Measurements from ENCODE around the gene PPP5C.

Gene PPP5C

DNA sequence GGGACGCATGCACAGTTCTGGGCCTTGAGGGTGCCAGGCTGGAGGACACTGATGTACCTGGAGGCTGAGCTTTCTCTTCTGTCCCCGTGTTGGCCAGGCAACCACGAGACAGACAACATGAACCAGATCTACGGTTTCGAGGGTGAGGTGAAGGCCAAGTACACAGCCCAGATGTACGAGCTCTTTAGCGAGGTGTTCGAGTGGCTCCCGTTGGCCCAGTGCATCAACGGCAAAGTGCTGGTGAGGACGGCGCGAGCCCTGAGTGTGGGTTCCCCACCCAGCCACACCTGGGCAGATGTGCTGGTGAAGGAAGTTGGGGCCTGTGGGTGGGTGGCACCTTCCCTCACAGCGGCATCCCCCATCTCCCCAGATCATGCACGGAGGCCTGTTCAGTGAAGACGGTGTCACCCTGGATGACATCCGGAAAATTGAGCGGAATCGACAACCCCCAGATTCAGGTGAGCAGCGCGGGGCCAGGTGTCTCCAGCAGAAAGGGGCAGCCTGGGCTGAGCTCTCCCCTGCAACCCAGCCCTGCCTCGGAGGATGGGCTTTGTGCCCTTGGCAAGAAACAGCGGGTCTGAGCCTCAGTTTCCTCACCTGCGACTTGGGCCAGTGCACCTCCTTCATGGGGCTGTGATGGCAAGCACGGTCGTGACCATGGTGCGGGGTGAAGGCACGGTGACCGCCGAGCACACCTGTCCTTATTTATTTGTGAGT is 40.3 kb downstream of the PPP5C start:
- Histone ChIP-seq H3K27me3 (replicated peaks; ENCODE audit: control insufficient read depth, insufficient read depth, low read length) (no peaks in the 10 kb centered on the region), H3K36me3 (ENCODE audit: control insufficient read depth, insufficient read depth, low read length) (peaks cover 40% of the 10 kb centered on the region), H3K4me3 (replicated peaks; ENCODE audit: low read depth, low read length) (no peak overlapping the region)
- DNase-seq (ENCODE audit: extremely low read depth, insufficient read length): no peak
- TF ChIP-seq, protein P1, sequence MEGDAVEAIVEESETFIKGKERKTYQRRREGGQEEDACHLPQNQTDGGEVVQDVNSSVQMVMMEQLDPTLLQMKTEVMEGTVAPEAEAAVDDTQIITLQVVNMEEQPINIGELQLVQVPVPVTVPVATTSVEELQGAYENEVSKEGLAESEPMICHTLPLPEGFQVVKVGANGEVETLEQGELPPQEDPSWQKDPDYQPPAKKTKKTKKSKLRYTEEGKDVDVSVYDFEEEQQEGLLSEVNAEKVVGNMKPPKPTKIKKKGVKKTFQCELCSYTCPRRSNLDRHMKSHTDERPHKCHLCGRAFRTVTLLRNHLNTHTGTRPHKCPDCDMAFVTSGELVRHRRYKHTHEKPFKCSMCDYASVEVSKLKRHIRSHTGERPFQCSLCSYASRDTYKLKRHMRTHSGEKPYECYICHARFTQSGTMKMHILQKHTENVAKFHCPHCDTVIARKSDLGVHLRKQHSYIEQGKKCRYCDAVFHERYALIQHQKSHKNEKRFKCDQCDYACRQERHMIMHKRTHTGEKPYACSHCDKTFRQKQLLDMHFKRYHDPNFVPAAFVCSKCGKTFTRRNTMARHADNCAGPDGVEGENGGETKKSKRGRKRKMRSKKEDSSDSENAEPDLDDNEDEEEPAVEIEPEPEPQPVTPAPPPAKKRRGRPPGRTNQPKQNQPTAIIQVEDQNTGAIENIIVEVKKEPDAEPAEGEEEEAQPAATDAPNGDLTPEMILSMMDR (IDR thresholded peaks at IDR 0.05; ENCODE audit: insufficient read depth, low read length, poor library complexity, severe bottlenecking): no peak

DNA sequence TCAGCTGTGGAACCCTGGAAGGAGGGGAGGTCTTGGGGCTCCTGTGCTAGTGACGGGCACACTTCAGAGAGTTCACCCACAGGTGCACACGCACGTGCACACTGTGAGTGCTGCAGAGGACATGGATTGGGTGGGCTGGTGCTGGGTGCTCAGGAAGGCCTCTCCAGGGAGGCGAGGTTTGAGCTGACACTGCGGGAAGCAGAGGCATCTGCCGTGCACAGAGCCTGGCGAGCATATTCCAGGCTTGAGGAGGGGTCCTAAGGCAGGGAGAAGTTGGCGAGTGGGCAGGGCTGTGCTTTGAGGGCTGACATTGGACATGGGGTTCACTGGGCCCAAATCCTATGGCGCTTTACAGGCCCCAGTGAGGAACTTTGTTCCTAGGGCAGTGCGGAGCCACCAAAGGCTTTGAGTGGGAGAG is 40.8 kb downstream of the PPP5C start:
- Histone ChIP-seq H3K27me3 (replicated peaks; ENCODE audit: control insufficient read depth, insufficient read depth, low read length) (no peaks in the 10 kb centered on the region), H3K36me3 (ENCODE audit: control insufficient read depth, insufficient read depth, low read length) (peaks cover 39% of the 10 kb centered on the region), H3K4me3 (replicated peaks; ENCODE audit: low read depth, low read length) (no peak overlapping the region)
- no peak for DNase-seq (ENCODE audit: extremely low read depth, insufficient read length)
- TF ChIP-seq, protein P1 (IDR thresholded peaks at IDR 0.05; ENCODE audit: insufficient read depth, low read length, poor library complexity, severe bottlenecking): no peak

DNA sequence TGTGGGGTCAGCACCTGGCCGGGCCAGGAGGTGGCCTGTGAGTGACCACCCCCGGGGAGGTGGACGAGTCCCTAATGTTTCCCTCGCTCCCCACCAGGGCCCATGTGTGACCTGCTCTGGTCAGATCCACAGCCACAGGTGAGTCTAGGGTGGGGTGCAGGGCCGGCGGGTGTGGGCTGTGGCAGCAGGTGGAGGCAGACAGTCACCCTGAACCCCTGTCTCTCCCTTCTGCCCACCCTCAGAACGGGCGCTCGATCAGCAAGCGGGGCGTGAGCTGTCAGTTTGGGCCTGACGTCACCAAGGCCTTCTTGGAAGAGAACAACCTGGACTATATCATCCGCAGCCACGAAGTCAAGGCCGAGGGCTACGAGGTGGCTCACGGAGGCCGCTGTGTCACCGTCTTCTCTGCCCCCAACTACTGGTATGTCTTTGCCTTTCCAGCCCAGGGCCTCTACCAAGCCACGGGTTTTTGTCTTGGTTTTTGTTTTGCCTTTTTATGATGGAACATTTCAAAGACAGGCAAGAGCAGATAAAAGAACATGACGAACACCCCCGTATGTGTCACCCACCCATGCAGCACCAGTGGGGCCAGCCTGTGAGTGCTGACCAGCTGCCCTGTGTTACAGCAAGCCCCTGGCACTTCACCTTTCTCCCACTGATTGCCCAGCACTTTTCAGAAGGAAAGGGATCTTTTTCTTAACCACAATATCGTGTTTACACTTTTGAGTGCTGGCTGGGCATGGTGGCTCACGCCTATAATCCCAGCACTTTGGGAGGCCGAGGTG is 41.6 kb downstream of the PPP5C start:
- no peak overlapping the region for H3K4me3 ChIP-seq (replicated peaks; ENCODE audit: low read depth, low read length)
- H3K27me3 ChIP-seq (replicated peaks; ENCODE audit: control insufficient read depth, insufficient read depth, low read length): no peaks in the 10 kb centered on the region
- TF ChIP-seq, protein P1 (IDR thresholded peaks at IDR 0.05; ENCODE audit: insufficient read depth, low read length, poor library complexity, severe bottlenecking): no peak
- DNase-seq (ENCODE audit: extremely low read depth, insufficient read length): no peak
- peaks cover 33% of the 10 kb centered on the region for H3K36me3 ChIP-seq (ENCODE audit: control insufficient read depth, insufficient read depth, low read length)

DNA sequence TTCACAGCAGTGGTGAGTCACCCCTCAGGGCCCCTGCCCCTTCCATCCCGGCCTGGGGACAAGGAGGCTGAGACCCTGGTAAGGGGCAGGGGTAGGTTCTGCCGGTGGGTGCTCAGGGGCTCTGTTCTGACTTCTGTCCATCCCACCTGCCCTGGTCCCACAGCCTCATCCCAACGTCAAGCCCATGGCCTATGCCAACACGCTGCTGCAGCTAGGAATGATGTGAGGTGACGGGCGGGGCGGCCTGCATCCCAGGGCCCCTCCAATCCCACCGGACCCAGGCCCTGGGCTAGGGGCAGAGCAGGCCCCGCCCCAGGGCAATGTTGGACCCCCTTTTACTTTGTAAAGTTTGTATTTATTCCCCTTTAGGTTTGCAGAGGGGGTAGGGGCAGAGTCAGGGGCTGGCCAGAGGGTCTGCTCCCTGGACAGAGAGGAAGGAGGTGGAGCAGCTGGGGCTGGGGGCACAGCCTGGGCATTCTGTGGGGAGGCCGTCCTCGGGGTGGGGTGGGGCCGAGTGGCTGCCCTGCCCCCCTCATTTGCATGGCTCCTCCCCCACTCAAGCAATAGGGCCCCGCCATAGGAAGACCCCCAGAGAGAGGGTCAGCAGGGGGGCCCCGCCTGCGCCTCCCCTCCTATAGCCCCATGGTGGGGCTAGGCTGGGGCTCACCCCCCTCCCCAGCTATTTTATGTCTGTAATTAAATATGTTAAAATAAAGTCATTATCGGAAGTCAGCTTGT is 43.4 kb downstream of the PPP5C start:
- no peak for DNase-seq (ENCODE audit: extremely low read depth, insufficient read length)
- peaks cover 25% of the 10 kb centered on the region for H3K36me3 ChIP-seq (ENCODE audit: control insufficient read depth, insufficient read depth, low read length)

DNA sequence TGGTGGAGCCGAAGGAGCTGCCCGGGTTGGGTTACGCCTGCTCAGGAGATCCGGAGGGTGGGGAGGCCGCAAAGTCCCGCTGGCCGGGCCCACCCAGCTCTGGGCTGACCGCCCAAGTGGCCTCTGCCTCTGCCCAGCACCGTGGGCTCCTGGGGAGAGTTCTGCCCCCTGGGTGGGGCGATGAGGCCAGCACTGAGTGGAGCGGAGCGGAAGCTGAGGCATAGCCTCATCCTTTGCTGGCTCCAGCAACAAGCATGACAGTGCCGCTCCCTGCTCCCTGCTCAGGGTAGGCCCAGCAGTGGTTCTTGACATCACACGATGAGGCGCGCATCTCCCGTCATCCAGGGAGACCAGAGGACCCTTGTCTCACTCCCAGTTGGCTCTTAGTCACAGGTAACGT is 44.0 kb downstream of the PPP5C start:
- Histone ChIP-seq H3K36me3 (ENCODE audit: control insufficient read depth, insufficient read depth, low read length) (peaks cover 25% of the 10 kb centered on the region), H3K4me3 (replicated peaks; ENCODE audit: low read depth, low read length) (no peak overlapping the region), H3K27me3 (replicated peaks; ENCODE audit: control insufficient read depth, insufficient read depth, low read length) (no peaks in the 10 kb centered on the region)
- DNase-seq (ENCODE audit: extremely low read depth, insufficient read length): no peak
- TF ChIP-seq, protein P1 (IDR thresholded peaks at IDR 0.05; ENCODE audit: insufficient read depth, low read length, poor library complexity, severe bottlenecking): no peak

More for the DNA sequence above, 43.4 kb downstream of the PPP5C start:
- TF ChIP-seq, protein P1 (IDR thresholded peaks at IDR 0.05; ENCODE audit: insufficient read depth, low read length, poor library complexity, severe bottlenecking): no peak
- H3K27me3 ChIP-seq (replicated peaks; ENCODE audit: control insufficient read depth, insufficient read depth, low read length): no peaks in the 10 kb centered on the region
- H3K4me3 ChIP-seq (replicated peaks; ENCODE audit: low read depth, low read length): no peak overlapping the region
